Left hindlimb (tissue), 1 donor: Measurements from ENCODE around the gene CCDC91.
"Not testable (repeated sequence)": the region's sequence is repeated elsewhere in the genome, so short reads cannot be mapped to it uniquely, and the experiment has no call there.

Source experiments
- DNase-seq: peaks from one replicate; pipeline ENCODE4 v3.0.0-alpha.2; 2018

Gene CCDC91

DNA sequence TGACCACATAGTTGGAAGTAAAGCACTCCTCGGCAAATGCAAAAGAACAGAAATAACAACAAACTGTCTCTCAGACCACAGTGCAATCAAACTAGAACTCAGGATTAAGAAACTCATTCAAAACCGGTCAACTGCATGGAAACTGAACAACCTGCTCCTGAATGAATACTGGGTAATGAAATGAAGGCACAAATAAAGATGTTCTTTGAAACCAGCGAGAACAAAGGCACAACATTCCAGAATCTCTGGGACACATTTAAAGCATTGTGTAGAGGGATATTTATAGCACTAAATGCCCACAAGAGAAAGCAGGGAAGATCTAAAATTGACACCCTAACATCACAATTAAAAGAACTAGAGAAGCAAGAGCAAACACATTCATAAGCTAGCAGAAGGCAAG lies 285.9 kb downstream of the CCDC91 start:
- not testable (repeated sequence) for DNase-seq

DNA sequence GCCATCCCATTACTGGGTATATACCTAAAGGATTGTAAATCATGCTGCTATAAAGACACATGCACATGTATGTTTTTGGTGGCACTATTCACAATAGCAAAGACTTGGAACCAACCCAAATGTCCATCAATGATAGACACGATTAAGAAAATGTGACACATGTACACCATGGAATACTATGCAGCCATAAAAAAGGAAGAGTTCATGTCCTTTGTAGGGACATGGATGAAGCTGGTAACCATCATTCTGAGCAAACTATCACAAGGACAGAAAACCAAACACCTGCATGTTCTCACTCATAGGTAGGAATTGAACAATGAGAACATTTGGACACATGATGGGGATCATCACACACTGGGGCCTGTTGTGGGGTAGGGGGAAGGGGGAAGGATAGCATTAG lies 288.8 kb downstream of the CCDC91 start:
- not testable (repeated sequence) for DNase-seq

DNA sequence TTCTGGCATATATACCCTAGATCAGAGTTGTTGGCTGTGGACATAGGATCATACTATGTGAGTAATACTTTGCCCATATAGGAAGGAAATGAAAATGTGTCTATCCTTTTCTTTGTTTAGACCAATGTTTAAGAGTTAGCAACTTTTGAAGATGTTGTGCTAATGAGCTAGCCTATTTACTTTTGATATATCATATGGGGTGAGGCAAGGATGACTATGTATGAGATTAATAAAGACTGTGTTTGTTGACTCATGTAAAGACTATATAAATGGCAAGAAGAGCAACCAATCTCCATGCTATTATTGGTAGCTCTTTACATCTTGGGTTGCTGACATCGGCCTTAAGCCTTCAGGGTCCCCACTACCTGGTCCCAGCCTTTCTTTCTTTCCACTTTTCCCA lies 289.4 kb downstream of the CCDC91 start:
- no peak for DNase-seq

DNA sequence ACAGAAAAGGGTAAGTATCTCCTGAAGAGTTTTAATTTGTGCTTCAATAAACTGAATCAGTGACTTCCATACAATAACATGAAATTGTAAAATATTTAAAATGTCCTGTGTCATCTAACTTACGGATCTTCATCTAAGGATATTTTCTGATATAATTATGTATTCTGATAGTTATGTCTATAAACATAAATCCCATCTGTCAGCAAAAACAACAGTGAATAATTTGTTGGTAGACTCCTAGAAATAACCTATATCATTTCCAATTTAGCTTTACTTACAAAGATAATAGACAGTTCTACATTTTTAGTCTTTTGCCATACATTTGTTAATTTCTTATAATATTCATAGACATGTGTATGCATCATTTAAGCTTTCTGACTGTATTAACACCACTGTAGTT lies 293.9 kb downstream of the CCDC91 start:
- no peak for DNase-seq

DNA sequence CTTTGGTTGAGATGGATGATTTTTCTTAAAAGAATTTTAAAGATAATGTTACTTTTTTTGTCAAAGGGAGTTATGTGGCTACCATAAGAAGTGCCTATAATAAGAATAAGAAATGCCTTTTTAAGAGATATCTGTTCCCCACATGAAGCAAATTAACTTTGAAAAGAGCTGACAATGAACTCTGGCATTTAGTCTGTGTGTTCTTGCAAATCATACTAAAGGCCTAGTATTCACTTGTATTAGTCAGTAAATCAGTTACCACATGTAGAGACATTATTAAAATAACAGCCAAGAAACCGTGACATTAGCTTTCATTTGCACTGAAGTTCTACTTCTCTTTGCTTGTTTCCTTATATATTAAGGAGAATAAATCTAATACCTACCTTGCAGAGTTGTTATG lies 296.3 kb downstream of the CCDC91 start:
- DNase-seq = no peak

DNA sequence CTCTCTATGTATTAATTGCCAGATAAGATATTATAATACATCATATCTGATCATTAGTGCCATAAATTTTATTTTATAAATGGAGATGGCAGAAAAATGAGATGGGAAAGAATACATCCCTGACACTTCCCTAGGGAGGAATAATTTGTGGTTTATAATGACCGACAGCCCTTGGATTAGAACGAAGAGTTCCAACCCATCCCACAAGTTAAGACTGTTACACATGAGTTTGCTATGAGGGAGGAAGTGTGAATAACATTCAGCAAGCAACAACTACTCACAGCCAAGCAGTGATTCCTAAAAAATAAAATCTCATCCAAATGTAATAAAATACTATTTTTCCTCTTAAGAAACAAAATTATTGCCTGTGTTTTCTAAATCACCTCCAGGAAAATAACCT lies 299.0 kb downstream of the CCDC91 start:
- no peak for DNase-seq

DNA sequence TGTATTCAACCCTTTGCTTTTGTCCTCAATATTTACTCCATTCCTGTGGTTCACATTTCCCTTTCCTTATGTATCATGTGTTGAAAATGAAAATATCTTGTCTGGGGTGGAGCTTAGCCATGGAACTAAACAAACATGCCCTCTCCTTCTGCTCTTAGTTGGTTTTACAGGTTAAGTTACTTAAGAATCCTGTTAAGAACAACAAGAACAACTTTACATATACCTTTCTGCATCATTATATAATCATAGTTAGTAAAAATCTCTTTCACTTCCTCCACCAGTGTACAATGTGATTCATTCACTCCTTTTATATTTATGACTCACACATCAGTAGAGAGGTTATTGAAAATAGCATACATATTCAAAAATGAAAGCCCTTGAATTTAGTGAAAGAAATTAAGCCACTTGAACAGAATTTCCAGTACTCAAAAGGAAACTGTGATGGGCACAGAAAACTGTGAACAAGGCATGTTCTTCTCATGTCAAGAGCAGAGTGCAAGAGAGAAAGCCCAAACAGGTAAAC lies 307.7 kb downstream of the CCDC91 start:
- no peak for DNase-seq

DNA sequence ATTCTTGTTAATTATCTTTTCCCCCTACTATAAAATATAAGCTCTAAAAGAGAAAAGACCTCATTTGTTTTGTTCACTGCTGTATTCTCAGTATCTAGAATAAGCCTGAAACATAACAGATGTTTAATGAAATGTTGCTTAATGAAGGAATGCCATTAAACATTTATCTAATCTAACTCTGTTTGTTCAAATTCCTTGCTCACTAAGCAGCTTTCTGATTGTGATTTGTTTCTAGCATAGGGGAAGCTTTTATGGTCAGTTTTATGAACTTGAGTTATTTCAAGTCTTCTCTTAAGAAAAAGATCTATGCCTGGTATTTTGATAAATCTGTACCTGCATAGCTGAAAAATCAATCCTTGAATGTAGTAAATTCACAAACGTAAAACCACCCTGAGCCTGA lies 308.6 kb downstream of the CCDC91 start:
- DNase-seq = no peak

DNA sequence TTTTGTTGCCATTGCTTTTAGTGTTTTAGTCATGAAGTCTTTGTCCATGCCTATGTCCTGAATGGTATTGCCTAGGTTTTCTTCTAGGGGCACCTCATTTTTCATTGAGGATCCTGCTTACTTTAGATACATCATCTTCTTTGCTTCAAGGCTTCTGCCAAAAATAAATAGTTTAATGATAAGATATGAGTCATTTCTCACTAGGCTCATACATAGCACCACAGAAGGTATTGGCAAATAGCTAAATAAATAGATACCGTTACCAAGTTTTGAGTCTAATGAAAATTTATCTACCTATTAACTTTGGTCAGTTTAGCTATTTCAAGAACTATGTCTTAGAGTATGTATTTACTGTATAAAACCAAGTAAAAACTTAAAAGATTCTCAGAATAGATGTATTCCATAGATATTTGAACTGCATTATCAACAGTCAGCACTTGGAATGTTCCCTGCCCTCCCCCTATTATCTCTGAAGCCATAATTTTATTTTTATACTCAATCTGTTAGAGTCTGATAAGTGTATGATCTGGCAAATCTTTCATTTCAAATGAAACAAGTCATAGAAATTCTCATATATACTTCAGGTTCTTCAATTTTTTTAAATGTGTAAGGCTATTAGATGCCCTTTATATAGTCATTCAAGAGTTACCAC lies 310.2 kb downstream of the CCDC91 start:
- no peak for DNase-seq

DNA sequence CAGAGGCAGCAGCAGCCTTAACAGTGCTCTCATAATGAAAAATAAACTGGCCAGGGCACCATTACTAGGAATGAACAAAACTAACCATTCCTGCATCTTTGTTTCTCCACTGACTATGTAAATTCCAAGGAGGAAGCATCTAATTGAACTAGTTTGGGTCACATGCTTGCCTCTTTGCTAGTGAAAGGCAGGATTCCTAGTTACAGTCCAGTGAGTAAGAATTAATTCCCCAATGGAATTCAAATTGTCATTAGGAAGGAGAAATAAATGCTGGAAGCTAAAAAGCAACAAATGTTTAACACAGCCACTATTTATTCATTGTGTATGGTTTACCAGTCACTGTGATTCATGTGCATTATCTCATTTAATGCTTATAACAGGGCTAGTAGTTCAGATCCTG lies 316.0 kb downstream of the CCDC91 start:
- no peak for DNase-seq

DNA sequence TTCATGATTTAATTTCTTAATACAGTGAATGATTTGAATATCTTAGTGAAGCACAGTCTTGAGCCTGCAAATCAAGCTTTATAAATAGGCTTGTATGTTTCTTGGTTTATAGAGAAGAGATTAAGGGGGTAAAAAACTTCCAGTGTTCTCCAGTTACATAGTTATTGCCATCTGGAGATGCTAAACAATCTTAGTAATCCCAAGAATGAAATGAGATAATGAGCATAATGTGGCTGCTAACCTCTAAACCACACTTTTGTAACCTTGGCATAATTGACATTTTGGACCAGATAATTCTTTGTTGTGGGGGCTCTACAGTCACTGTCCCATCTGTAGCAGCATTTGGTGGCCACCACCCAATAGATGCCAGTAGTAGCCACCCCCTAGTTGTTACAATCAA lies 316.8 kb downstream of the CCDC91 start:
- DNase-seq = no peak

DNA sequence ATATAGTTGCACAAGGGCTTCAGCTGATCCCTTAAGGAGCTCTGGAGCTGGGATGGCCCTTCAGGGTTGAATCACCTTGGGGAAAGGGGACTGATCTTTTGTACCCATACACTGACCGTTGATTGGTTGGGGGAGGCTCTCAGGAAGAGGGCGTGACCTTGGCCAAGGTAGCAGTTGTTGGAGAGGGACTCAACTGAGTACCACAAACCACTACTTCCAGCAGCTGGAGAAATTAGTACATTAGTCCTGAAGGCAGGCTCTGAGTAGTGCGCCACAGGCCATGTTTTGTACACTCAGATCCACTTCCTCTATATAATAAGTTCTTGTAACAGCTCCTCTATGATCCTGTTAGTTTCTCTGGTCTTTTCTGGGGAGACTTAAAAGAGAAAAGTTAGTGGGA lies 317.6 kb downstream of the CCDC91 start:
- no peak for DNase-seq

DNA sequence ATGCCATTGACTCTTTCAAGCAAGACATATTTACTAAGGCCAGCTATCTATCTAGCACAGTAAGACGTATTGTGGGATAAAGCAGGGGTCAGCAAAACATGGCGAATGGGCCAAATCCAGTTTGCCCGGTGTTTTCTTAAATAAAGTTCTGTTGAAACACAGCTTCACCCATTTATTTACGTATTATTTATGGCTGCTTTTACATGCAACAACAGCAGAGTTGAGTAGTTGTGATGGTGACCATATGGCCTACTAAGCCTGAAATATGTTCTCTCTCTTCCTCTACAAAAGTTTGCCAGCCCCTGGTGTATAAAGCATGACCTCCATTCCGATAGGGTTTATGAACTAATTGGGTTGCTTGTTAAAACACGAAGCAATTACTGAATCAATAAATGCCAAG lies 322.1 kb downstream of the CCDC91 start:
- DNase-seq = no peak

DNA sequence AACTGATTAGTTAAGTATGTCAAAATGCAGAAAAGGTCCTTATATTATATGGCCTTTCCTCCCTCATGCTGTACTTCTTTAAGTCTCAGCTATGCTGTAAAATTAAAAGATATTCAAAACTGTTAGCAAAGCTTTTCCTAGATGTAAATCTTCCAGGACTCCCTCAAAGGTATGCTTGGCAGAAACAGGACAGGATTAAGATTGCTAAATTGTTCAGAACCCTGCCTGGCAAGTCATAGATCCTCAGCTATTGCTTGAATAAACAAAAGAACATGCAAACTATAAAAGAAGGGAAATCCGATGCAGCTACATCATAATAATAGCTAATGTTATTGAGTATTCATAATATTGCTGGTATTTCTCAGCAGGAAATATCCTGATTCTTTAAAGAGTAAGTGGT lies 322.6 kb downstream of the CCDC91 start:
- no peak for DNase-seq

DNA sequence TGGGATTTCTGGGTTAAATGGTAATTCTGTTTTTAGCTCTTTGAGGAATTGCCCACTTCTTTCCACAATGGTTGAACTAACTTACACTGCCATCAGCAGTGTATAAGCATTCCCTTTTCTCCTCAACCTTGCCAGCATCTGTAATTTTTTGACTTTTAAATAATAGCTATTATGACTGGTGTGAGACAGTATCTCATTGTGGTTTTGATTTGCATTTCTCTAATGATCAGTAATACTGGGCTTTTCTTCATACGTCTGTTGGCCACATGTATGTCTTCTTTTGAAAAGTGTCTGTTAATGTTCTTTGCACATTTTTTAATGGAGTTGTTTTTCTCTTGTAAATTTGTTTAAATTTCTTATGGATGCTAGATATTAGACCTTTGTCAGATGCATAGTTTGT lies 323.7 kb downstream of the CCDC91 start:
- DNase-seq = no peak

DNA sequence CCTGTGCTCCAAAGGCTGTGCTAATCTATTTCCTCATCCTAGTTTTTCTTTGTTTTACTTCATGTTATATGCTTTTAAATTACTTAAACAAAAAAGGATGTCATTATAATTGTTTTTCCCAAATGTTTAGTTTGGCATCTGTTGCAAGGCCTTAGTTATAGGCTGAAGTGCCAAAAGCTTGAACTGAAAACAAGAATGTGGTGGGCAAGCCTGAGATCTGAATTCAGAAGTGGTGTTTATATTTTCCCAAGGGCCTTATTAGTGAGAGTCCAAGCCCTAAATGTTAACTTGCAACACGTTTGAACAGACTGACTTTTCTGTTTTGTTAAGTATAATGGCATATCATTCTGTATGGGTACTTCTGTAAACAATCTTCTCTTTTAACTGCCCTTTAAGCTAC lies 326.8 kb downstream of the CCDC91 start:
- DNase-seq = no peak

DNA sequence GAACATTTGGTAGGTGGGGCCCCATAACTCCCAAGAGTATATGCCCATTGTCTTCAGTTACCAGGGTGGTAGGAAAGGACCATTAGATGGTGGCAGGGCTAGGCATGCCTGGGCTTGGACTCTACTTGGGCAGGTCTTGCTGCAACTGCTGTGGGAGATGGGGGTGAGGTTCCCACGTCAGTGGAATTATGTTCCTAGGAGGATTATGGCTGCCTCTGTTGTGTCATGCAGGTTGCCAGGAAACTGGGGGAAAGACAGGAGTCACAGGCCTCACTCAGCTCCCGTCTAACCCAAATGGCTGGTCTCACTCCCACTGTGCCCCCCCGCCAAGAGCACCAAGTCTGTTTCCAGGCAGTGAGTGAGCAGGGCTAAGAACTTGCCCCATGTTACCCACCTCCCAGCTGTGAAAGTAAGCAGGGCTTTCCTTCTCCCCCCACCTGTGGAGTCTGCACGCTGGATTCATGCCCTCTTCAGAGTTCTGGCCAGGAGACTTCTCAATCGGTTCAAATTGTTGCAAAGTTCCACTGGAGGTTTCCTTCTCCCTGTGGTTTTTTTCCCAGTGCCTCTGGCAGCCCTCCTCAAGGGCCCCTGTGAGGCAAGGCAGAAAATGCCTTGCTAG lies 337.5 kb downstream of the CCDC91 start:
- DNase-seq = no peak

DNA sequence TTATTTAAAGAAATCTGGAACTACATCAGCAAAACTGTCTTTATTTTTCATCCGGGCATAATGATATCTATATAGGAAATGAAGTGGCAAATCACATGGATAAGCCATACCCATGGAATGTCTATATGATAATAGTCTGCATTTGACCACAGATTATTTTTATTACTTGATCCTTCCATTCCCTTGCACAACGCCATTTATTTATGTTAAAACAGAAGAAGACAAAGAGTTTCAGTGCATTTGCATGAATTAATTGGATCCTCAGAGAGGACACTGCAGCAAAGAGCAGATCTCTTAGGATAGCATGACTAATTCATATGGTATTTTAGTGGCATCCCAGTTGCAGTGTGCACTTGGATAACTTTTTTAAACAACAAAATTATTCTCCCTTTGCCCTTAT lies 345.0 kb downstream of the CCDC91 start:
- DNase-seq = no peak

DNA sequence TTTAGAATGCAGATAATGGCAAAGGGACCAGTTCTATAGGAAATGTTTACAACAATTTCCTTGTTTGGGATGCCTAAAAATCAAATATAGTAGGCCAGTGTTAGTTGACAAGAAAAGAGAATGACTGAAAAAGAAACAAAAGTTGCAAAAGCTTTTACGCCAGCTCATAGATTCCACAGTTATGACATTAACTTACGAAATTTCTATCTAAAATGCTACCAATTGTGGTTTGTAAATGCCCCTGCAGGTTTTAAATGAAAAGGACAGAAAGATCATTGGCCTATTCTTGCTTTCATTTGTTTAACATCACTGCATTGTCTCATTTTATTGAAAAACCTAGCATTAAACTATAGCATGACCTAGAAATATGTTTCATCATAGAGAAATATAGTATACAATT lies 345.8 kb downstream of the CCDC91 start:
- no peak for DNase-seq

DNA sequence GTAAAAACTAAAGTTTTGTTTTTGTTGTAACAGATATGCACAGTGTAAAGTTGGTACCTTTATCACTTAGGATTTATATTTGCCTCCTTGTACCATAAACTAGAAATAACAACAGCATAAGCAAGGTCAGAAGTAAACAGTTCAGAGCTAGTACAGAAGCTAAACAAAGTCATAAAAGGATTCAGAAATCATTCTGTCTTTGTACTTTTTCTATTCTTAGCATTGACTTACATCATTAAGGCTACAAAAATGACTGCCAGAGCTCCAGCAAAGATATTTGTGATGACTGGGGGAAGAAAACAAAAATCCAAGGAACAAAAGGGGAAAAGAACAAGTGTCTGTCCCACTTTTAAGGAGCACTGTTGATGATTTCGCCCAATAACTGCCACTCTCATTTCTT lies 347.2 kb downstream of the CCDC91 start:
- no peak for DNase-seq

DNA sequence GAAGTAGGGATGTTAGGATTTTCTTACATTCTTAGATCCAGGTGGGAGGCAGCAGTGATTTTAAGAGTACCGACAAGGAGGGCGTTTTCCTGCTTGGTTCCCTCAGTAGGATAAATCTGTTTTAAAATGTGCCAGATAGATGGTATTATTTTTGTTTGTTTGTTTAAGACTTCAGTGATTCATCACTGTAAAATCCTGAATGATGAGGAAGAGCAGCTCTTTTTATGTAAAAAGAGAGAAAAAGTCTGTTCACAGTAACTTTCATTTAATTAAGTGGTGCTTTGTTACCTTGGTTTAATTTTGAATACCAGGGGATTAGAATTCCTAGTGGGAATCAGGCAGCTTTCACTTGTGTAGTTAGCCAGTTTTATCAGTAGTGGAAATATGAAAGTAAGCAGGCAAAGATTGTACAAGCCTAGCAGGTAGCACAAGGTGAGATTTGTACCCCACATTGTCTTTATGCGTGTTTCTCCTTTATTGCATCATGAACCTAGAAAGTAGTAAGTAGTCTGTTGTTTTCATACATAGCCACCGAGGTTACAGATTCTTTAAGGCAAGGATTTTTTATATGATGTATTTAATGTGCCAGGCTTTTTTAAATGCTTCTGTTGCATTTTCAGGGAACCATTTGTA lies 349.6 kb downstream of the CCDC91 start:
- no peak for DNase-seq

DNA sequence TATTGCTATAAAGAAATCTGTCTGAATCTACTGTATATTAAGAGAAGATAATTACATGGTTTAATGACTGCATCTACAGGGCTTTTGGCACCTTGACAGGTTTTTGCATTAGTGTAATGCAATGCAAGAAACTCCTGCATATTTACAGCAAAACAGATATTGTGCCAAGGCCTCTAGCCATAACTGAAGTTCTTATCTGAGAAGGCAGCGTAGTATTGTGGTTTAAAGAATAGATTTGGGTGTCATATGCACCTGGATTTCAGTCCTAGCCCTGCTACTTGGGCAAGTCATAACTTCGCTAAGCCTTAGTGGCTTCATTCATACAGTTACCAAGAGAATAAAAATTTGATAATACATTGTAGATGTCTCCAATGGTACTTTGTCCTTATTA lies 350.1 kb downstream of the CCDC91 start:
- DNase-seq = no peak

DNA sequence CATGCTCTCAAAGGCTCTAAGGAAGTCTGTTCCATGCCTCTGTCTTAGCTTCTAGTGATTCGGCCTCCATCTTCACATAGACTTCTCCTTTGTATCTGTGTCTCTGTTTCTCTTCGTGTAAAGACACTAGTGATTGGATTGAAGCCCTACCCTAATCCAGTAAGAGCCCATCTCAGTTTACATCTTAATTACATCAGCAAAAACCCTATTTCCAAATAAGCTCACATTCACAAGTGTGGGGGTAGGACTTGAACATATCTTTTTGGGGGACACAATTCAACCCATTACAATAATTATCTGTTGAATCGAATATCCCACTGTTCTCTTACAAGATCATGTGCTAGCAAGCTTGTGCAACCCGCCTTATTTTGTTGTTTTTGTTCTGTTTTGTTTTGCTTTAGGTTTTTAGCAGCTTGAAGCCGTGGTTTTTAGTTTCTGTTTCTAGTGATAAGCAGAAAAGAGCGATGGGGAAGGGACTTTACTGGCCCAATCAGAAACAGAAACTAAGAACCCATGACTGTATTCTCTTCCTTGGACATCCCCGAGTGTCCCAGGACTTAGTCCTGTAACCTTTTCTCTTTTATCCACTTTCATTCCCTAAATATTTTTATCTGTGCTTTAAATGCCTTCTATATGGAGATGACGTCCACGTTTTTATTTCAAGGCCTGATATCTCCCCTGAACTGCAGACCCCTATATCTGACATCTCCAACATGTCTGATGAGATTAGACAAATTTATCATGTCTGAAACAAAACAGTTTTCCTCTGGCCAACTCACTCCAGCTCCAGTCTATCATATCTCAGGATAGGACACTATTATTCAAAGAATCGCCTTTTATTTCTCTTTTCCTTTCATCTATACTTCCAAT lies 353.0 kb downstream of the CCDC91 start:
- no peak for DNase-seq
